SK-N-SH treated with all-trans-retinoic acid at 6 μM for 48 hours (cell line): ENCODE results near the gene SNPH.

Source experiments
- ATAC-seq: fragments of 200-7000 bp; cut with Tn5 transposase; 3 replicates; pipeline ENCODE4 v1.9.1; 2020; ENCODE audit warnings: mild to moderate bottlenecking, moderate library complexity
- ARNTL ChIP-seq: fragments of 450-650 bp; formaldehyde crosslinking; IDR thresholded peaks from 2 replicates; pipeline ENCODE4 v1.5.0; 2020; ENCODE audit warnings: low read depth, mild to moderate bottlenecking, moderate library complexity, borderline replicate concordance
- BACH2 ChIP-seq: fragments of 250-450 bp; sonication (Bioruptor Pico); IDR thresholded peaks from 2 replicates; pipeline ENCODE4 v1.9.0; 2021; ENCODE audit warnings: mild to moderate bottlenecking, borderline replicate concordance
- CREB5 ChIP-seq: fragments of 250-450 bp; sonication (Bioruptor Pico); IDR thresholded peaks from 2 replicates; pipeline ENCODE4 v1.5.1; 2020; ENCODE audit warnings: low read depth, mild to moderate bottlenecking, moderate library complexity
- CSRNP3 ChIP-seq: fragments of 250-450 bp; sonication (Bioruptor Pico); IDR thresholded peaks from 2 replicates; pipeline ENCODE4 v1.5.1; 2021; ENCODE audit warnings: mild to moderate bottlenecking, moderate library complexity
- ESRRG ChIP-seq: fragments of 250-450 bp; sonication (Bioruptor Pico); IDR thresholded peaks from 2 replicates; pipeline ENCODE4 v1.6.1; 2021; ENCODE audit warnings: mild to moderate bottlenecking
- GLIS3 ChIP-seq: fragments of 250-450 bp; sonication (Bioruptor Pico); IDR thresholded peaks from 2 replicates; pipeline ENCODE4 v1.5.0; 2020; ENCODE audit warnings: mild to moderate bottlenecking, moderate library complexity
- ISL1 ChIP-seq: fragments of 250-450 bp; sonication (Bioruptor Pico); IDR thresholded peaks from 2 replicates; pipeline ENCODE4 v2.1.2; 2022; ENCODE audit warnings: mild to moderate bottlenecking, moderate library complexity
- OSR1 ChIP-seq: fragments of 250-450 bp; sonication (Bioruptor Pico); IDR thresholded peaks from 2 replicates; pipeline ENCODE4 v1.8.0; 2022; ENCODE audit warnings: moderate library complexity, mild to moderate bottlenecking, inconsistent platforms
- PATZ1 ChIP-seq: fragments of 250-450 bp; sonication (Bioruptor Pico); IDR thresholded peaks from 2 replicates; pipeline ENCODE4 v1.8.0; 2020; ENCODE audit warnings: mild to moderate bottlenecking, moderate library complexity, borderline replicate concordance
- POU6F1 ChIP-seq: fragments of 250-450 bp; sonication (Bioruptor Pico); IDR thresholded peaks from 2 replicates; pipeline ENCODE4 v1.8.0; 2021; ENCODE audit warnings: low read depth, mild to moderate bottlenecking, moderate library complexity, borderline replicate concordance
- RARB ChIP-seq: fragments of 250-450 bp; sonication (Bioruptor Pico); IDR thresholded peaks from 2 replicates; pipeline ENCODE4 v1.8.0; 2021; ENCODE audit warnings: mild to moderate bottlenecking, moderate library complexity
- SNAI2 ChIP-seq: fragments of 250-450 bp; sonication (Bioruptor Pico); IDR thresholded peaks from 2 replicates; pipeline ENCODE4 v1.5.0; 2020; ENCODE audit warnings: mild to moderate bottlenecking, moderate library complexity
- TCF4 ChIP-seq: fragments of 250-450 bp; sonication (Bioruptor Pico); IDR thresholded peaks from 2 replicates; pipeline ENCODE4 v1.8.0; 2021; ENCODE audit warnings: mild to moderate bottlenecking, moderate library complexity, borderline replicate concordance
- TOX ChIP-seq: fragments of 250-450 bp; sonication (Bioruptor Pico); IDR thresholded peaks from 2 replicates; pipeline ENCODE4 v1.8.0; 2021; ENCODE audit warnings: mild to moderate bottlenecking, moderate library complexity, borderline replicate concordance
- TSHZ2 ChIP-seq: fragments of 250-450 bp; sonication (Bioruptor Pico); IDR thresholded peaks from 2 replicates; pipeline ENCODE4 v1.5.0; 2020; ENCODE audit warnings: mild to moderate bottlenecking, moderate library complexity
- ZC3H10 ChIP-seq: fragments of 250-450 bp; sonication (Bioruptor Pico); IDR thresholded peaks from 2 replicates; pipeline ENCODE4 v1.5.1; 2021; ENCODE audit warnings: mild to moderate bottlenecking, moderate library complexity
- ZFP3 ChIP-seq: fragments of 250-450 bp; sonication (Bioruptor Pico); IDR thresholded peaks from 2 replicates; pipeline ENCODE4 v1.5.0; 2020; ENCODE audit warnings: mild to moderate bottlenecking, moderate library complexity
- ZFP30 ChIP-seq: fragments of 450-650 bp; formaldehyde crosslinking; IDR thresholded peaks from 2 replicates; pipeline ENCODE4 v1.5.0; 2022; ENCODE audit warnings: mild to moderate bottlenecking, moderate library complexity
- ZNF565 ChIP-seq: fragments of 450-650 bp; formaldehyde crosslinking; conservative IDR thresholded peaks from 2 replicates; pipeline ENCODE4 v1.5.0; 2020; ENCODE audit warnings: low read depth, mild to moderate bottlenecking, moderate library complexity
- ZNF70 ChIP-seq: fragments of 450-650 bp; formaldehyde crosslinking; IDR thresholded peaks from 2 replicates; pipeline ENCODE4 v1.5.0; 2020; ENCODE audit warnings: mild to moderate bottlenecking, moderate library complexity
- ZNF8 ChIP-seq: fragments of 450-650 bp; formaldehyde crosslinking; IDR thresholded peaks from 2 replicates; pipeline ENCODE4 v1.5.0; 2020; ENCODE audit warnings: mild to moderate bottlenecking, moderate library complexity

SNPH gene

GRCh38 chr20:1306316-1307135 is 40.4 kb downstream of the SNPH start:
- ATAC-seq = no peak
- TF ChIP-seq TSHZ2 = no peak
- TF ChIP-seq TCF4 (CRISPR knock-in tag) = no peak
- no peak for TF ChIP-seq OSR1
- no peak for TF ChIP-seq ZFP3 (CRISPR knock-in tag)
- no peak for TF ChIP-seq ZNF565
- TF ChIP-seq ARNTL (CRISPR knock-in tag) = no peak
- TF ChIP-seq BACH2 (CRISPR knock-in tag) = no peak
- TF ChIP-seq PATZ1 (CRISPR knock-in tag) = no peak
- no peak for TF ChIP-seq TOX
- no peak for TF ChIP-seq ISL1
- TF ChIP-seq POU6F1 (CRISPR knock-in tag) = no peak
- no peak for TF ChIP-seq RARB (CRISPR knock-in tag)
- no peak for TF ChIP-seq ZNF8 (CRISPR knock-in tag)
- TF ChIP-seq CREB5 = no peak
- no peak for TF ChIP-seq CSRNP3 (CRISPR knock-in tag)
- no peak for TF ChIP-seq ESRRG (CRISPR knock-in tag)
- TF ChIP-seq SNAI2 (CRISPR knock-in tag) = no peak
- TF ChIP-seq ZC3H10 (CRISPR knock-in tag) = no peak
- no peak for TF ChIP-seq ZFP30 (CRISPR knock-in tag)

- ATAC-seq = no peak
- TF ChIP-seq CREB5 (no peak), ARNTL (CRISPR knock-in tag) (no peak), ZC3H10 (CRISPR knock-in tag) (no peak), ESRRG (CRISPR knock-in tag) (no peak), OSR1 (no peak), PATZ1 (CRISPR knock-in tag) (no peak), GLIS3 (CRISPR knock-in tag) (no peak), ZNF70 (CRISPR knock-in tag) (no peak), TOX (no peak), ZFP3 (CRISPR knock-in tag) (no peak), TCF4 (CRISPR knock-in tag) (no peak), RARB (CRISPR knock-in tag) (no peak), ZNF565 (no peak), CSRNP3 (CRISPR knock-in tag) (no peak)
Observed at GRCh38 chr20:1307171-1307570, 41.1 kb downstream of the SNPH start.
